HTERT RPE-1 (cell line): ENCODE data around the gene CDON.

Experiments
- in situ Hi-C: fragments of 300-500 bp; cut with MboI; formaldehyde crosslinking; loops from 4 replicates; pipeline ENCODE4 v1.14.3; 2020; ENCODE audit warnings: low sequenced_read_pairs

Gene CDON

DNA sequence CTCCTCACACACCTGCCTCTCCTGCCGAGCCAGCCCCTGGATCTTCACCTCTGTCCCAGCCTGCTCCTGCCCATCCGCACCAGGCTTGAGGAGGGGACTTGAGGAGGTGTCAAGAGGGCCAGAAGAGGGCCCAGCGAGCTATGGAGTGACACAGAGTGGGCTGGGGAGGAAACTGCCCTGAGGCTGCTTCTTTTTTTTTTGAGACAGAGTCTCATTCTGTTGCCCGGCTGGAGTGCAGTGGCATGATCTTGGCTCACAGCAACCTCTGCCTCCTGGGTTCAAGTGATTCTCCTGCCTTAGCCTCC, 21.9 kb upstream of the CDON start:
- in situ Hi-C loops = no loop called here

DNA sequence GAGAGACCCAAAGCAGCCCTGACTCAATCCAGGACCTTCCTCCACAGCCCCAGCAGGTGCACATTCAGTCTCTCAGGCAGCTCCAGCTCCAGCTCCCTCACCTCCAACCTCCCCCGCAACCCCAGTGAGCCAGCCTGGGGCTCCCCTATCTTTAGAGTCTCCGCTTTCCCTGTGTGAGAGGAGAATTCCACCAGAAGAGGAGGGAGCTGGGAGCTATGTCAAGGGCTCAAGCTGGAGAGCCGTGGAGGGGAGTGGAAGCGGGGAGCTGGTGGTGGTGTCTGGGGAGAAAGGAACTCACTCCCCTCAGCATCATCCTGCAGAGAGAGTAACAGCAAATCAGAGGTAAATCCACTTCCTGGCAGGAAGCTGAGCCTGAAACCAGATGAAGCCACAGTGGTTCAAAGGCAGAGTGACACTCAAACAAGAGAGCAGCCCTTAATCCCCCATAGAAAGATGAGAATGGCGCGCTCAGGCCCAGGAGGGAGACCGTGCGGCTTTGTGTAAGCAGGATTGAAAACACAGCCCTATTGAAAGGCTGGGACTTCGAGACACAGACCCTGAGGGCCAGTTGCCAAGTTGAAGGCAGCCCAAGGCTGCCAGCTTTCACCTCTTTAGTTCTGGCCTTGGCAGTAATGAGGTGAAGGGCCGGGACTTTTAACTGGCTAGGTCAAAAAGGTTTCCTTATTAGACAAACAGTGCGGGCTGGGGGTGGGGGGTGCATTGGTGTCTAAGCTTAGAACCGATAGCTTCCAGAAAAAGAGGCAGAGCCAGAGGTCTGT, 21.4 kb upstream of the CDON start:
- in situ Hi-C loops = no loop called here

DNA sequence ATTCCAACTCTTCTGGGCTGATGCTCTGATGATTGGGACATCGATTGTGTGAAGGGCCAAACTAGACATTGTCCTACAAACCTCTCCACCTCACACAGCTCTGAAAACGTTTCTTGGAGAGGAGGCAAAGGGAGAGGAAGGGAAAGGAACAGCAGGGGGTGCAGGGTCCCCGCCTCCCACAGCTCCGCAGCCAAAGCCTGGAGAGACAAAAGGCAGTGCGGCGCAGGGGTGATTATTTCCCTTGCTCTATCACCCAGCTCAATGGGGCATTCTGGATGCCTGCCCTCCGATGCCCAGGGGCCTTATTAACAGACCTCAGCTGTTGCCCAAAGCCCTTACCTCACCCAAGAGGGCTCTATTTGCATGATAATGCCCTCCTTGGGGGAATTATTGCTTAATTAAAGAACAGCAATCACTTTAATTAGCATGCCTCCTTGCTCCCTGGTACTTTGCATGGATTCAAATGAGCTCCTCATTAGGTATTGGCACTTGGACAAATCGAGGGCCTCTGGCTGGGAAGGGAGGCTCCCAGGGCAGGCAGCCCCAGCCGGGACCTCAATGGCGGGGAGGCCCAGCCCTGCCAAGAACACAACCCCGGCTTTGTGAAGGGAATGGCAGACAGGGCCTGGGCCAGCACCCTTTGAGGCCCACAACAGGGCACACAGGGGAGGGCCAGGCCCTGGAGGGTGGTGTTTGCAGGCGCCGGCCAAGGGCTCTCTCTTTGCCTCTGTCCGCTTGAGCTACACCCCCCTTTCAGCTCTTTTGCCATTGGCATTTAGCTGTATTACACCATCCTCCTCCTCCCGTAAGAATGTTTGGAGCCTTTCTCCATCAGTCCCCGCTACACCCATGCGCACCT, 19.8 kb upstream of the CDON start:
- in situ Hi-C loops = no loop called here

DNA sequence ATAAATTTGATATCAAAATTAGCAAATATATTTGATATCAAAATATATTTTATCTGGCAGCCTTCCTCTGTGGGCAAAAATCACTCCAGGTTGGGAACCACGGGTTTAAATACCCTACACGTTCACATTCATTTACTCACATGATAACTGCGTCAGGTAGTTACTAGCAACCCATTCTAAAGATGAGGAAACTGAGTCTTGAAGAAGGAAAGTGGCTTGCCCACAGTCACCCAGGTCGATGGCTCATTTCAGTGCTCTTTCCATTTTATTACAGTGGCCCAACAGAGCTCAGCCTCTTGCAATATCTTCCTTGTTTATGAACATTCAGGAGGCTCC, 19.2 kb upstream of the CDON start:
- in situ Hi-C loops = no loop called here

DNA sequence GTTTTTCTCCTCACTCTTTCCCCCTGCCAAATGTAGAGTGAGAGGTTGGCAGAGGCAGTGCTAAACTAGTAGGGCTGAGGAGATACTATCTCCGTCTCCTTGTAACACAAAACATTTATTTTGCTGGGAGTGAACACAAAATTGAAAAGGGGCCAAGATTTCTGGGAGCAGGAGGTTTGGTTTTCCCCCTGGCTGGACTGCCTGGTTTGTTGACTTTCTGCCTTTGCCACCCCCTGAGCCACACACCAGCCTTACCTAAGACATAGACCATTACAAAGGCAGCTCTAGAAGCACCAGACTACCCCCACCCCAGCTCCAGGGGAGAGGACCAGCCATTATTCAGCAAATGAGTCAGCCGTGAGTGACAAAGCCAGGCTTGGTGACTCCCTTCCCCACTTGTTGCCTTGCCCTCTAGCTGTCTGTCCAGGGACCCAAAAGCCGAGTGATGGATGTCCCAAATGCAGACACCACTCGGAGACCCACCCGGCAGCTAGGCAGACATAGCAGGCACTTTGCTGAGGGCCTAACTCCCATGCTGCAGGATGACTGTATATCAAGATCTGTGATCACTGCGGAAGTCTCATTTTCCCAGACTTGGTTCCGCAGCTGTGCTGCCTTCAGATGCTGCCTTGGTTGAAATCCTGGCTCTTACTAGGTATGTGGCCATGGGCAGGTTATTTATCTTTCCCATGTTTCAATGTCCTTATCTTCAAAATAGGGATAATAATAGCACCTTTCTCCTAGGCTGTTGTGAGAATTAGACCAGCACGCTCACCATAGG, 17.7 kb upstream of the CDON start:
- in situ Hi-C loops = no loop called here

DNA sequence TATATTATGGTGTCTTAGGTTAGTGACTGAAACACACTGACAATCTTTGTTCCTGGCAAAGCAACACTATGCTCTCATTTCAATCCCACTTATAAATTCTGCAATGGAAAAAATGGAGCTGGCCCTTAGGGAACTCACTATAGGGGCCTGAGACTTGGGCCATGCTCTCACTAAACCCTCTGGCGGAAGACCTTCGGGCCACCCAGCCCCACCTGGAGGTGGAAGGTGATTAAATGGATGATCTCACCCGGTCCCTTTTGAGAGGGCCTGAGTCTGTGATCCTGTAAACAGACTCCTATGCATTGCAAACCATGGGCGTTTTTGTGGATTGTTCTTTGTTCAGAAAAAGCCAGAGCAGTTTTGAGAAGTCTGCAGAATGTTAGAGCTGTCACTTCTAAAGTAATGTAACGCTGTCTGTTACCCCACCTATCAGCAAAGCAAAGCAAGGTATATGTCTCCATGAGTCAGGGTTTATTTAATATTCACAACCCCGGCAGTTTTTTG, 17.0 kb upstream of the CDON start:
- in situ Hi-C loops = no loop called here

DNA sequence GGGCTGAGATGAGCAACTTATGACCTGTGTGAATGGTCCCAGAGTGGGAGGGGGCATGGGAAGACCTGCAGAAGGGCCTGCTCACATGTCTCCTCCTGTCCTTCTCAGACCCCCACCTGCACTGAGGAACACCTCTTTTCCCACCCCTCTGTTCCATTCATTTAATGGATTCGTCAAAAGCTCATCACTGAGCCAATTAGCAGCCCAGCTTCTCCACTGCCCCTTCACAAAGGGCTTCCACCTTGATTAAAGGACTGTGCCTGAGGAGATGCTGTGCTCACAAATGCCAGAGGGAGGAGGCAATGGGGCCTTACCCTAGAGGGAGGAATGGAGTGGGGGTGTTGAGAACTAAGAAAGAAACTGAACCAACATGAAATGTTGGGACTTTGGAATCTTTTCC, 14.0 kb upstream of the CDON start:
- in situ Hi-C loops = no loop called here

DNA sequence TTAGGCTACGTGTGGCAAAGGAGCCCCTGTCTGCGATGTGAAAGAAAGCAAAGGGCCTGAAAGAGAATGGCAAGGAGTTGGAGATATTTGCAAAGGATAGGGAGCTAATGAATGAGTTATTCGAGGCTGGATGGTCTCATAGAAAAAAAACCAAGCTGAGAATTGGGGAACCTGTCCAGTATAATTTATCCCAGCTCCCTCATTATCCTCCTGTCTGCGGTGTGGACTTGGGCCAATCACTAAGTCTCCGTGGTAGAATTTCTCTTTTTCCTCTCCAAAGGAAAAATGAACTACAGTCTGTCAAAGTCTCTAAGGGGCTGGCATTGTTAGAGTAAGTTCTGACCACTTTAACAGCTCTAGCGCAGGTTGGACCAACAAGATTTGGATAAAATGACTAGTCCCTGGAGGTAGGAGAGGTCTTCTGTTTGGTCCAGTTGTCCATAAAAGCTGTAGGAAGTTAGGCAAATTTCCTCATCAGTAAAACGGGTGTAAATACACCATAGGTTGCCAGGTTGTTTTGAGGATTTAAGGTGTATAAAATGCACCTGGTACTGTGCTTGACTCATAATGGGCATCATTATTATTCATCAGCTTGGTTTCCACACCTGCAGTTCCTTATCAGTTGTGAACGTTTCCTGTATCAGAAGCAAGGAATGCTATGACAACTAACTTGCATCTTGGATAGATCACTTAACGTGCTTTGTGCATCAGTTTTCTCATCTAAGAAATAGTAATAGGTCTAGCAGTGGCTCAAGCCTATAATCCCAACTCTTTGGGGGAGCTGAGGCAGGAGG, 10.3 kb upstream of the CDON start:
- in situ Hi-C loops = no loop called here

DNA sequence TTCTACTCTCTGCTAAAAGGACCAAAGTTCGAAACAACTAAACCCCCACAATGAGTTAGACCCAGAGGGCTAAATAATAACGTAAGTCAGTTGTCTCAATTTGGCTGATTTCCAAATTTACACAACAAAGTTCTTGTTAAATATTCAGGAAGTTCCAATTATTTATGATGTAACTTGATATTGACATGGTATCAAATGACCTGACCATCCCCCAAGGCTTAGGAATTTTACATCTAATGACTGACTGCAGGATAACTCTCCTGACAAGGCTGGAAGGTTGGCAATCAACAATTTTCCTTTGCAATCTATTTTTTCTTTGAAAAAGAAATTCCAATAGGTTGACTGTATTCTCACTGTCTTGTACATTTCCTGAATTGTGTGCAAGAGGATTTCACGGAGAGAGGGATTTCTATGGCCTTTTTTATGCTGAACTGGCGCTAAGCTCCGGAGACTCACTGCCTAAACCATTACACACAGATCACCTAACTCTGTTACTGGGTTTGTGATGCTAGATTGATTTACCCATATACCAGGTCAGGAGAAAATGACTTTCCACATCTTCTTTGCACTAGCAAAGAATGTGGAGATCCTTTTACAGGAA, 9.6 kb upstream of the CDON start:
- in situ Hi-C loops = no loop called here

DNA sequence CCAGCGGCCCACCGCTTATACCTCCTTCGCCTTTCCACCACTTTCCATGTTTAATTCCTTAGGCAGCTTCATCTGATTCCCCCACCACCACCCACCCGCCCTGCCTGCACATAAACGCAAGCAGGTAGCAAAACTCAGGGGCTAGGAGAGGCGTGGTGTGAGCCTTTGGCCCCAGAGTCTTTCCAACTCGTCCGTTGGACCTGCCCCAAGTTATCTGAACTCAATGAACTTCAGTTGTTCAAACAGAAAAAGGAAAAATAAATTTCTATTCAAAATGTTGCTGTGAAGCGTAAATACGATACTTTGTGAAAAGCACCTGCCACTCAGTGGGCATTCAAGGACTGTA, 814 bp upstream of the CDON start:
- in situ Hi-C loops = no loop called here

DNA sequence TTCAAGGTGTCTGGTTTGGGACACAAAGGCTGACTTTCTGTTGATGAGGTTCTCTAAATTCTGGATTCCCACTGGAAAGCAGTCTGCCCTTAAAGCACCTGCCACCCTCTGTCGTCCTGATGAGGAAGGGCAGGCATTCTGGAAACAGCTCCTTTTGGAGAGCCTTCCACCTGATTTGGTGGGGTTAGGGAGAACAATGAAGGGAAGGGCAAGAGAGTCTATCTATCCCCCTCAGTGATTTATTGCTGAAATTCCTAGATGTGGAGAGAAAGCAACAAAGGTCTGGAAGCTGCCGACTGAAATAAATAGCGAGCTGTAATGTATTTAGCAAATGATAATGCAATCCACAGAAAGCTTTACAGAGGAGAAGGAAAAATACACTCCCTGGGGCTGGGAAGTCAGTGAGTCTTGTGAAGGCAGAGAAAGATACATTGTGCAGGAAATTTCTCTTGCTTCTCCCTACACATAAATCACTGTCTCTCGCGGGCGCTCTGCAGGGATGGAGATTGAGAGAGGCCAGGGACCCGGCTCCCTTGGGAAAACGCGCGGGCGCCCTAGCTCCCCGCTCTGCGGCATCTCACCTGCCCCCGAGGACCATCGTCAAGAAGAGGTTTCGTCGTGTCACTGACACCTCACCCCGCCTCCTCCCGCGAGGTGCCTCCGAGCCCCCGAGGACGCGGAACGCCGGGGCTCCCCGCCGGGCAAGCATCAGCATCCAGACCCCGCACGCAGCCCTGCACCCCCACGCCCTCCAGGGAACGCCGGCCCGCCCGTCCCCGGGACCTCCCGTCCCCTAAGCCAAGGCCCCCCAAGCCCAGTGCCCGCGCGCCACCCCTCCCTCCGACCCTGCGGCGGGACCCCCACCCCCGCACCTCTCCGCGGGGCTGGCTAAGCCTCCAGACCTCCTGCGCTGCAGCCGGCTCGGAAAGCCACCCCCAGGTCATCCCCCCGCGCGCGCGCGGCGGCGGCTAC, 673 bp downstream of the CDON start:
- in situ Hi-C loops = no loop called here

DNA sequence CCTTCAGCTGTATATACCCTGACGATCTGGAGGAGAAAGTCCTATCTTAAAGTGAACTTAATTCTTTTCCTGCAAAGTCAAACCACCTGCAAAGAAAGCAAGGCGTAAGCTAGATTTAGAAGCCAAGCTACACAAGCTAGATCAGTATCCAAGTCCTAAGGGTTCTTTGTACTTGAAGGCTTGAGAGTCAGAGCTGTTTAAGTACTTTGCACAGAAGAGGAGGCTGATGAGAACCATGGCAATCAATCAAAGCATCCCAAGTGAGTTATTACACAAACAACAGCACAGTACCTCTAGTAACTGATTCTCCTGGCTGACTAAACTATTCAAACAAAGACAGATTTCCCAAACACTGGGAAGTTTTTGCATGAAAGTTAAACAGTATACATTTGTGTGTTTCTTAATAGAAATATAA, 1.9 kb downstream of the CDON start:
- in situ Hi-C loops = no loop called here

DNA sequence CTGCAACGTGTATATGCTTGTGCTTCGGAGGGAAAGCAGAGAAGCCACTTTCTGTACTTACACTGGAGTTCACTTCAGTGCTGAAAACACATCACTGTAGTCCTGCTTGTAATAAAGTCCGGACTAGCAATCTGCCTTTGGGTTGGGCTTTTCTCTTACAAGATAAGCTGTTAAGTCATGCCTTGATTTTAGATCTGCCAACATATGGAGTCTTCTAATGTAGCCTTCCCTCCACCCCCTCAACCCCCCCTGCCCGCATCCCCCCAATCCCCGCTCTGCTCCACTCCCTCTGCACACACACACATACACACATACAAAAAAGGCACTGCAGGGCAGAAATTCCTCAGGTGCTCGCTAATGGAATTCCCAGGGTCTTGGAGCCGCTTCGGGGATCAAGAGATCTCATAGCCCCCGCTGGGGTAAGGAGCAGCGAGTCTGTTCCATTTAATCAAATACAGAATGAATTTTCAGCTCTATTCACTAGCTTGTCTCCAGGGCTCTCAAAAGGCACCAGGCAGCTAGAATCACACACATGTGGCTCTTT, 3.4 kb downstream of the CDON start:
- in situ Hi-C loops = no loop called here

DNA sequence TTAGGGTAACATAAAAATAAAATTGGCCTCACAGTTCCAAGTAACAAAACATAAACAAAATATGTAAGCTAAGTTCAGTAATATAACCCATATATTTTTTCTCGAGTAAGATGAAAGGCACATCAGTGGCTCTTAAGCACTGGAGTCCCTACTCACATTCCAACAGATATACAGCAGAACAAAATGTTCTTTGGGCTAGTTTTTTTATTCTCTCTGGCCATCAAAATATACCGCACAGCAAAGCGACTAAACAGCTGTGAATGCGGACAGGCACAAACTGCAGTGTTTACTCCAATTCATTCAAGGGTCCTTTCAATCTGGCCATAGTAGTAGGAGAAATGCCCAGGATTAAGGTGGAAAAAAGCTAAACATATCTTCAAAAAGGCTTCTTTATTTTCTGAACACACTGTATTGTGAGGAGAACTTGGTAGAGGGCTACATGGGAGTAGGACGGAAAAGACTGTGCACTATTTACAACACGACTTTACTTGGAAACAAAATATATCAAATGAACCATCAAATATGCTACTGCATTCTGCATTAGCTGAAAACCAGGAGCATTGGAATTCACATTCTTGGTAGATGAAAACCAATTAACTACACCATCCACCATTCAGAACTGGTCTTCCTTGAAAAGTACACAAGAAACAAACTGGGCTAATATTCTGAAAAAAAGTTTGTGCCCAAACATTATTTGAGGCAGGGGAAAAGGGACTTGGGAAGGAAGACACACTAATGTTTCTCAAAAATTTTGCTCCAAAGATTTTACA, 4.4 kb downstream of the CDON start:
- in situ Hi-C loops = no loop called here

DNA sequence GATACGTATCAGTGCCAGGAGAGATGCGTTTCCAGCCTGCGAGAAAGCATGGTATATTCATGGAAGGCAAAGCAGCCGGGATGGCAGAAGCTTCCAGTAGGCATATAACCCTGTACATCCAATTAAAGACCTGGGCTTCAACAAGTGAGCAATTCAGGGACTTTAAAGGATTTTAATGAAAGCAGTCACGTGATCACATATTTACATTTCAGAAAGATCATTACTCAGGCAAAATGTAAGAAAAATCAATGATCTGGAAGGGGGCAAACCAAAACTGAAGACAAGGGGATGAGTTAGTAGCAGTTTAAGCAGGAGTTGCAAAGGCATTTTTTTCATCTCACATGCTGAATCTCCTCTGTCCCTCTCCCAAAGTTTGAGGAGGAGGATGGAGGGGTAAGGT, 7.8 kb downstream of the CDON start:
- in situ Hi-C loops = no loop called here

DNA sequence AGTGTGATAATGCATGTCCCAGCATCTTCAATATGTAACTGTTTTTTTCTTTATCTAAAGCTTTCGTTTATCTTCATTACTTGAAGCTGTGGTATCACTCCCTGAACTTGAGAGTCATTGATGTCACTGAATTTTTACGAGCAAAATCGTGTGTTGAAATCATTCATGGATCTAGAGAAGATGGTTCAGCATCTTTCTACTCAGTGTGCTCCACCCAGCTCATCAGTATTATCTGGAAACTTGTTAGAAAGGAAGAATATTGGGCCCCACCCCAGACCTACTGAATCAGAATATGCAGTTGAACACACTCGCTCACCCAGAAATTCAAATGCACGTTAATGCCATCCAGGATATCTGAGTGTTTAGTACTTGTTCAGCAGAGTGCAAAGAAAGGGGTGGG, 8.3 kb downstream of the CDON start:
- in situ Hi-C loops = no loop called here

DNA sequence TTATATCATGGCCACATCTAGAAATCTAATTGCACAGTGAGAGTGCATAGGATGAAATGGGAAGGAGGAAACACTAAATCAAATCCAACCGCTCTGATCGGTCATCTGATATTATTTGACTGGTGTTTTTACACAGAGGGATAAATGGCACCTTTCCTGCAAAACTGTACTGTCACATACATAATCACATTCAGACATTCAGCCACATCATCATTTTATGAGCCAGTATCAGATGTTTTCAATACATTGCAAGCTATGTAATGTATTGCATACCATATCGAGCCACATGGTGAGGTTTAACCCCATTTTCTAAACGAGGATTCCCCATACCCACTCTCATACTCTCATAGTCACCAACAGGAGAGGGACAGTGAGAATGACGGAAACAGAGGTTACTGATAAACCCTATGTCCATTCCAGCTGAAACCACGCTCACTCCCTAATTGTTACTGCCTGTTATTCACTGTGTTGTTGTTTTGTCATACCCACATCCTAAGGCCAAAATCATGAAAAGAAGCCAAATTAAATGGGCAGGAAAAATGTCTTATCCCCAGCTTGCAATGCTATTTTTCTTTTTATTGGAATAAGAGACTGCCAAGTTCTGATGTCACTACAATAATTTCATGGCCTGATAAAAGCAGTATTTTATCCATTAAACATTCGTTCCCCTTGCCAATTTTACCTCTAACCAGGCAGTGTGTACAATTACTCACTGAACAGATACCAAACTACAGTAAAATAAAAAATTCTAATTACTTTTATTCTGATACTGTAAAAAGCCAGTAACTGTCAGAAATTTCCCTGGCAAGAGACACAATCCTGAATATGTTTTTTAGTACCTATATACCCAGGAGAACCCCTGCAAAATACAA, 9.0 kb downstream of the CDON start:
- in situ Hi-C loops = no loop called here
